H1 (cell line): ENCODE data around the gene ATP9B. TPM values are rescaled to one million over a fixed set of nuclear protein-coding genes. Genes with fewer than 3 reads are reported as not detected.

Experiments used
- CTCF ChIA-PET: fragments of 300-600 bp; sonication (Branson Sonifier 250); formaldehyde crosslinking; loops from one replicate; lab custom pipeline; 2021; ENCODE audit not compliant: partially characterized antibody; lab: Charles Lee
- POLR2A ChIA-PET: fragments of 300-600 bp; sonication (Branson Sonifier 250); formaldehyde crosslinking; loops from one replicate; lab custom pipeline; 2021; ENCODE audit warnings: inconsistent platforms; ENCODE audit not compliant: partially characterized antibody; lab: Charles Lee
- DNase-seq, 2 experiments: peaks; one replicate each; pipeline versions ENCODE4 v3.0.0 to v3.0.0-alpha.2; 2010 to 2022; ENCODE audit warnings: low spot score in 2 of 2, low read depth in 1 of 2, mixed read lengths in 1 of 2
- FAIRE-seq: peaks from 2 replicates; lab custom pipeline; 2011; peaks lifted over from hg19 to GRCh38; lab: Jason Lieb, UNC
- H2AFZ ChIP-seq: 2 replicates; pipeline ENCODE4 v1.8.1; 2012; ENCODE audit warnings: low read length, inconsistent platforms
- H2AK5ac ChIP-seq: 2 replicates; pipeline ENCODE4 v1.6.1; 2013; ENCODE audit warnings: low read depth, low read length
- H2BK120ac ChIP-seq: replicated peaks from 2 replicates; pipeline ENCODE3; 2013; ENCODE audit warnings: low read depth, low read length, inconsistent platforms
- H2BK12ac ChIP-seq: 2 replicates; pipeline ENCODE4 v1.6.1; 2013; ENCODE audit warnings: low read depth, low read length
- H2BK15ac ChIP-seq: 2 replicates; pipeline ENCODE4 v1.6.1; 2013; ENCODE audit warnings: low read length
- H2BK20ac ChIP-seq: 2 replicates; pipeline ENCODE4 v1.6.1; 2013; ENCODE audit warnings: low read length
- H2BK5ac ChIP-seq: 2 replicates; pipeline ENCODE4 v1.6.1; 2013; ENCODE audit warnings: low read depth, low read length
- H3K14ac ChIP-seq: 2 replicates; pipeline ENCODE4 v1.6.1; 2013; ENCODE audit warnings: inconsistent platforms; ENCODE audit not compliant: insufficient read length
- H3K18ac ChIP-seq: 2 replicates; pipeline ENCODE4 v1.6.1; 2013; ENCODE audit warnings: low read length; ENCODE audit errors: extremely low read depth
- H3K23ac ChIP-seq: 2 replicates; pipeline ENCODE4 v1.6.1; 2013; ENCODE audit warnings: inconsistent platforms; ENCODE audit not compliant: insufficient read length
- H3K23me2 ChIP-seq: 2 replicates; pipeline ENCODE4 v1.6.1; 2013; ENCODE audit warnings: low read depth, low read length
- H3K27ac ChIP-seq: 2 replicates; pipeline ENCODE4 v1.6.1; 2011; ENCODE audit warnings: low read depth, low read length, inconsistent platforms
- H3K27me3 ChIP-seq, 4 experiments: replicated peaks in 1 of 4; 1 replicate in 1 of 4; 2 replicates in 3 of 4; pipeline versions ENCODE4 v1.6.1 to v1.8.1; 2011 to 2013; ENCODE audit warnings: low read length in 3 of 4, mild to moderate bottlenecking in 3 of 4, inconsistent platforms in 2 of 4, mixed read lengths in 2 of 4, moderate library complexity in 1 of 4; ENCODE audit not compliant: control insufficient read depth in 3 of 4, insufficient read depth in 3 of 4; ENCODE audit errors: extremely low read depth in 1 of 4
- H3K36me3 ChIP-seq, 4 experiments: 2 replicates each; pipeline versions ENCODE4 v1.6.1 to v1.8.1; 2011 to 2013; ENCODE audit warnings: mild to moderate bottlenecking in 4 of 4, low read length in 3 of 4, moderate library complexity in 2 of 4, control low read depth in 1 of 4, inconsistent platforms in 1 of 4; ENCODE audit not compliant: insufficient read depth in 4 of 4, control insufficient read depth in 2 of 4
- H3K4ac ChIP-seq: replicated peaks from 2 replicates; pipeline ENCODE3; 2013; ENCODE audit warnings: low read length, low read depth, mixed read lengths, inconsistent platforms; ENCODE audit not compliant: insufficient read length
- H3K4me1 ChIP-seq, 4 experiments: replicated peaks in 1 of 4; 1 replicate in 1 of 4; 2 replicates in 3 of 4; pipeline versions ENCODE4 v1.6.1 to v1.8.1; 2011 to 2013; ENCODE audit warnings: low read length in 3 of 4, inconsistent platforms in 2 of 4, mixed read lengths in 1 of 4; ENCODE audit not compliant: insufficient read depth in 4 of 4, control insufficient read depth in 3 of 4
- H3K4me2 ChIP-seq, 2 experiments: 2 replicates each; pipeline versions ENCODE4 v1.6.1 to v1.8.1; 2011 to 2013; ENCODE audit warnings: low read depth in 2 of 2, low read length in 2 of 2, control low read depth in 1 of 2, inconsistent platforms in 1 of 2, mild to moderate bottlenecking in 1 of 2; ENCODE audit not compliant: insufficient read depth in 1 of 2
- H3K4me3 ChIP-seq, 4 experiments: fragments of 200-600, 300-600 bp in 1 of 4; sonication (generic), shearing (Covaris generic), sonication (Bioruptor Twin) in 1 of 4; 2 replicates each; pipeline versions ENCODE4 v1.5.1 to v1.8.1; 2011 to 2016; ENCODE audit warnings: low read length in 4 of 4, low read depth in 3 of 4, control low read depth in 2 of 4, inconsistent platforms in 2 of 4, mild to moderate bottlenecking in 2 of 4, mixed read lengths in 1 of 4, moderate library complexity in 1 of 4; ENCODE audit not compliant: insufficient read depth in 2 of 4; ENCODE audit errors: extremely low read depth in 1 of 4
- H3K56ac ChIP-seq: replicated peaks from 2 replicates; pipeline ENCODE3; 2013; ENCODE audit warnings: low read depth, mild to moderate bottlenecking, mixed read lengths, low read length, inconsistent platforms; ENCODE audit not compliant: insufficient read length
- H3K79me1 ChIP-seq: 2 replicates; pipeline ENCODE4 v1.6.1; 2013; ENCODE audit warnings: low read depth, low read length, control low read depth
- H3K79me2 ChIP-seq, 2 experiments: 2 replicates each; pipeline versions ENCODE4 v1.6.1 to v1.8.1; 2012 to 2013; ENCODE audit warnings: low read length in 2 of 2, mild to moderate bottlenecking in 2 of 2, inconsistent platforms in 1 of 2; ENCODE audit not compliant: insufficient read depth in 2 of 2, control insufficient read depth in 1 of 2
- H3K9ac ChIP-seq, 4 experiments: replicated peaks in 1 of 4; 1 replicate in 1 of 4; 2 replicates in 3 of 4; pipeline versions ENCODE4 v1.6.1 to v1.8.1; 2011 to 2013; ENCODE audit warnings: low read depth in 3 of 4, low read length in 3 of 4, control low read depth in 2 of 4, mild to moderate bottlenecking in 2 of 4, moderate library complexity in 2 of 4, inconsistent platforms in 1 of 4; ENCODE audit errors: extremely low read depth in 1 of 4
- H3K9me3 ChIP-seq, 2 experiments: 2 replicates each; pipeline versions ENCODE4 v1.6.1 to v1.8.1; 2012 to 2013; ENCODE audit warnings: mild to moderate bottlenecking in 2 of 2, moderate library complexity in 2 of 2, control low read depth in 1 of 2, inconsistent platforms in 1 of 2, low read depth in 1 of 2, low read length in 1 of 2, mixed read lengths in 1 of 2; ENCODE audit not compliant: insufficient read depth in 2 of 2
- H4K20me1 ChIP-seq, 2 experiments: replicated peaks in 1 of 2; 2 replicates each; pipeline versions ENCODE3 to v1.8.1; 2011 to 2013; ENCODE audit warnings: inconsistent platforms in 2 of 2, low read length in 2 of 2, mild to moderate bottlenecking in 1 of 2; ENCODE audit not compliant: insufficient read depth in 2 of 2, control insufficient read depth in 1 of 2
- H4K5ac ChIP-seq: 2 replicates; pipeline ENCODE4 v1.6.1; 2013; ENCODE audit warnings: low read length, low read depth, mixed read lengths, inconsistent platforms; ENCODE audit not compliant: insufficient read length
- H4K8ac ChIP-seq: 2 replicates; pipeline ENCODE4 v1.8.0; 2013; ENCODE audit warnings: mild to moderate bottlenecking, moderate library complexity, low read length, inconsistent platforms; ENCODE audit not compliant: insufficient read depth; ENCODE audit errors: extremely low read depth
- H4K91ac ChIP-seq: replicated peaks from 2 replicates; pipeline ENCODE3; 2013; ENCODE audit warnings: low read length, mixed read lengths, inconsistent platforms; ENCODE audit not compliant: insufficient read length
- BRCA1 ChIP-seq: IDR thresholded peaks from 2 replicates; pipeline ENCODE4 v1.6.1; 2012; ENCODE audit warnings: low read depth, low read length, improper control_type of control experiment
- CTBP2 ChIP-seq: IDR thresholded peaks from 2 replicates; pipeline ENCODE4 v1.7.0; 2011; ENCODE audit warnings: borderline replicate concordance, mild to moderate bottlenecking, moderate library complexity, mixed read lengths, low read length; ENCODE audit not compliant: insufficient read depth, insufficient read length
- GABPA ChIP-seq: IDR thresholded peaks from 2 replicates; pipeline ENCODE4 v1.6.1; 2011; ENCODE audit warnings: mild to moderate bottlenecking, low read length, moderate library complexity, borderline replicate concordance; ENCODE audit not compliant: insufficient read depth
- GTF2F1 ChIP-seq: IDR thresholded peaks from 2 replicates; pipeline ENCODE4 v1.6.1; 2012; ENCODE audit warnings: low read depth, low read length, improper control_type of control experiment, borderline replicate concordance
- KDM4A ChIP-seq: IDR thresholded peaks from one replicate; pipeline ENCODE4 v1.7.1; 2012; ENCODE audit warnings: low read depth, mild to moderate bottlenecking, moderate library complexity, low read length, inconsistent platforms; ENCODE audit not compliant: severe bottlenecking
- MAFK ChIP-seq: IDR thresholded peaks from 2 replicates; pipeline ENCODE4 v1.6.1; 2012; ENCODE audit warnings: low read depth, mild to moderate bottlenecking, improper control_type of control experiment, low read length
- NANOG ChIP-seq: IDR thresholded peaks from 2 replicates; pipeline ENCODE4 v1.6.1; 2011; ENCODE audit warnings: low read length, low read depth, mild to moderate bottlenecking, inconsistent platforms; ENCODE audit not compliant: insufficient read depth, poor library complexity, severe bottlenecking
- RNF2 ChIP-seq: fragments of 200-900, 300-1000 bp; sonication (generic); IDR thresholded peaks from 2 replicates; pipeline ENCODE4 v1.7.1; 2016; ENCODE audit warnings: borderline replicate concordance, low read depth, mild to moderate bottlenecking, antibody characterized with exemption, low read length; ENCODE audit not compliant: poor library complexity, severe bottlenecking; ENCODE audit errors: missing control alignments
- SAP30 ChIP-seq: fragments of 300-600 bp; sonication (generic); IDR thresholded peaks from 2 replicates; pipeline ENCODE4 v1.7.1; 2012; ENCODE audit warnings: low read length, moderate library complexity, mild to moderate bottlenecking, inconsistent platforms; ENCODE audit not compliant: insufficient read depth, insufficient replicate concordance
- SP4 ChIP-seq: IDR thresholded peaks from 2 replicates; pipeline ENCODE4 v1.6.1; 2012; ENCODE audit warnings: low read length, inconsistent platforms
- ZNF274 ChIP-seq: IDR thresholded peaks from 2 replicates; pipeline ENCODE4 v1.7.0; 2012; ENCODE audit warnings: low read length, borderline replicate concordance; ENCODE audit errors: extremely low read depth
- WGBS, 2 experiments: shearing (Covaris generic) in 1 of 2; methylation state at CpG; one replicate each; pipeline versions ENCODE4 v1.1.6 to v1.1.7; 2013 to 2015; ENCODE audit warnings: low lambda C conversion rate in 2 of 2, mixed read lengths in 2 of 2, inconsistent platforms in 1 of 2, low coverage in 1 of 2, missing lambda C conversion rate in 1 of 2; ENCODE audit not compliant: insufficient replicate concordance in 2 of 2, insufficient coverage in 1 of 2, insufficient read length in 1 of 2; ENCODE audit errors: extremely low coverage in 1 of 2, missing lambda C conversion rate in 1 of 2; 5-methylcytosine and 5-hydroxymethylcytosine counted together
- polyA plus RNA-seq, 7 experiments: library from polyadenylated mRNA; depleted of rRNA in 3 of 7; stranded (reverse) in 5 of 7; unstranded in 2 of 7; fragments of >200 nt in 5 of 7; fragments of 200-250 nt in 2 of 7; gene quantifications; 1 replicate in 5 of 7; 2 replicates in 1 of 7; 4 replicates in 1 of 7; pipeline versions ENCODE4 v1.2.1 to v1.2.3, GENCODE V29; 2011 to 2013; ENCODE audit warnings: missing spikeins in 2 of 7, mixed read lengths in 2 of 7
- total RNA-seq: library from RNA; stranded (reverse); fragmentation: NEBNext Ultra II Directional; extraction: Animal tissue kit (Norgen Biotek cat#: 25700); gene quantifications from 2 replicates; pipeline ENCODE4 v1.2.1, GENCODE V29; 2021

ATP9B gene
- total and polyA plus RNA-seq, 2 of the 8 experiments (the other 6 are each of a cell fraction or from before 2014, with no cell fraction given): 15.1 to 21.7 TPM

GRCh38 chr18:79345366-79345765 lies 276.2 kb downstream of the ATP9B start:
- H3K27me3 ChIP-seq: no peaks in the 10 kb centered on the region; a peak in 1 of 7 replicates
- H3K36me3 ChIP-seq: peaks cover 11 to 26% (median 18%) of the 10 kb centered on the region in 4 experiments; a peak in 7 of 8 replicates
- no peak overlapping the region for H4K8ac ChIP-seq
- H3K4me1 ChIP-seq: 0 out of 7 replicates have a peak, but pooled peaks cover 0 to 3% (median 0%) of the 10 kb centered on the region in 4 experiments
- no peak overlapping the region for H2BK120ac ChIP-seq
- no peaks in the 10 kb centered on the region for H3K79me2 ChIP-seq
- ChIA-PET POLR2A (no interaction called here), CTCF (no interaction called here)
- WGBS, 2 experiments: 96% methylated on average over 11 of the region's 11 CpGs; no CpG with 5 or more reads in 1 of the 2 experiments
- no peak overlapping the region for H3K56ac ChIP-seq
- no peaks in the 10 kb centered on the region for H3K23me2 ChIP-seq
- no peak overlapping the region for H3K18ac ChIP-seq
- no peak overlapping the region for H2BK20ac ChIP-seq
- no peak overlapping the region for H3K4me3 ChIP-seq
- no peak overlapping the region for H2BK15ac ChIP-seq
- H4K91ac ChIP-seq: no peak overlapping the region
- no peak overlapping the region for H3K4me2 ChIP-seq
- H2BK12ac ChIP-seq: no peak overlapping the region
- peaks cover 0 to 7% of the 10 kb centered on the region in 2 experiments for H4K20me1 ChIP-seq
- no peak overlapping the region for H4K5ac ChIP-seq
- no peak overlapping the region for H3K14ac ChIP-seq
- H3K27ac ChIP-seq: no peak overlapping the region
- H2AK5ac ChIP-seq: no peak overlapping the region
- no peak overlapping the region for H3K9ac ChIP-seq
- no peak overlapping the region; the same call in 1 of the 2 replicates for H2BK5ac ChIP-seq
- H2AFZ ChIP-seq: no peak overlapping the region
- no peak overlapping the region for H3K4ac ChIP-seq
- no peak overlapping the region for H3K23ac ChIP-seq
- no peaks in the 10 kb centered on the region for H3K9me3 ChIP-seq
- no peak for FAIRE-seq
- no peak for DNase-seq
- no peaks in the 10 kb centered on the region; the same call in 1 of the 2 replicates for H3K79me1 ChIP-seq
- TF ChIP-seq GABPA: no peak
- no peak for TF ChIP-seq CTBP2
- no peak for TF ChIP-seq KDM4A
- no peak for TF ChIP-seq NANOG
- TF ChIP-seq SP4: no peak
- TF ChIP-seq MAFK: no peak
- TF ChIP-seq GTF2F1: no peak
- no peak for TF ChIP-seq ZNF274
- no peak for TF ChIP-seq RNF2
- TF ChIP-seq BRCA1: no peak
- no peak for TF ChIP-seq SAP30
